Breast epithelium (tissue), 3 donors: ENCODE data around the gene C5.

Source experiments
- CTCF ChIP-seq, 3 donors: fragments of 450-650 bp; IDR thresholded peaks; one replicate each; pipeline ENCODE4 v1.5.1; 2016 to 2017; ENCODE audit warnings: antibody characterized with exemption in 3 of 3, mild to moderate bottlenecking in 3 of 3, moderate library complexity in 3 of 3
- POLR2AphosphoS5 ChIP-seq, 3 donors: sonication (generic); formaldehyde crosslinking; IDR thresholded peaks; one replicate each; pipeline ENCODE4 v1.6.1; 2017; ENCODE audit warnings: antibody characterized with exemption in 3 of 3

DNA sequence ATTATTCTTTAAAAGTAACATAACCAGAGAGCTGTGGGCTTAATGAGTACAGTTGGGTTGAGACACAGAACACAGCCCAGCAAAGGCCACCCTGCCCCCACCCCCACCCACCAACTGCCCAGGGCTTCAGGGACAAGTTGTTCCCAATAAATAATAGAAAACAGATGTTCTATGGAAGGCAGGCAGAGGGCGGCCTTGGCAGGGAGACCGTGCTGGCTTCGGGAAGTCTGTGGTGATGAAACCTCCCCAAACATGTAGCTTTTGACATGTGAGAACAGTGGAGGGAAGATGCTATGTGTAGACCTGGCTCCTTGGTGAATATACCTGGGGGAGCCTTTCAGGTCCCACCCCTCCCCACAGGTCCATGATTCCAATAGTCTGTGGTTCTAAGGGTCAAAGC is 133.5 kb downstream of the C5 start:
- TF ChIP-seq POLR2AphosphoS5 (IDR thresholded peaks at IDR 0.05) = peak; percentile 66 to 90 (median 85)
- no peak for TF ChIP-seq CTCF (IDR thresholded peaks at IDR 0.05)
